Measurements from ENCODE around the gene KRTAP2-1.
A peak's percentile ranks its signal among the peaks of the same experiment; 100 is the strongest.
"Not testable (repeated sequence)": the region's sequence is repeated elsewhere in the genome, so short reads cannot be mapped to it uniquely, and the experiment has no call there.

The KRTAP2-1 gene

DNA sequence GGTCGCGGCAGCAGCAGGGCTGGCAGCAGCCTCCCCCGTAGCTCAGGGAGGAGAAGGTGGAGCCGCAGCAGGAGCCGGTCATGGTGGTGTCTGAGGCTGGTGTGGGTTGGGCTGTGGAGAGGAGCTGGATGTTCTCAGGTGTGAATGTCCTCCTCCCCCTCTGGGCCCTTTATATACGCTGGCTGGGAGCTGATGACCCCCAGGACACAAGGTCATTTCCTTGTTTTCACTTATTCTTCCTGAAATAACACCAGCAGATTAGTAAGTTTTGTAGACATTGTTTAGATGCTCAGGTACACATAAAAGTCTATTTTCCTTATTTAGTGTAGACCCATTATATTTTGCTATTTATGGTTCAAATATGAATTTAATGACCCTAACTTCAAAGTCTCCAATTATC is 8.0 kb upstream of the KRTAP2-1 start, which contains the start of gene KRTAP2-2:
TSS of gene KRTAP2-2 (minus strand) at position 101 of the 400 bp plus-strand sequence. CDS start at position 82, 19 bp downstream.
- WGBS (ENCODE audit: extremely low coverage, insufficient coverage, insufficient read length) = no CpG with 5 or more reads among the region's 6 CpGs
- H3K9ac ChIP-seq (ENCODE audit: low read length); H2BK12ac ChIP-seq (ENCODE audit: low read length): not testable (repeated sequence)

GRCh38 chr17:41054556-41054955 is 7.4 kb upstream of the KRTAP2-1 start:
- not testable (repeated sequence) for H2BK12ac ChIP-seq (ENCODE audit: low read length); H3K79me1 ChIP-seq (ENCODE audit: low read length); H4K12ac ChIP-seq (ENCODE audit: low read depth, low read length); H3K4me1 ChIP-seq (ENCODE audit: control insufficient read depth in 1 of 2, insufficient read depth in 2 of 2, low read length in 2 of 2); H2BK5ac ChIP-seq (ENCODE audit: low read depth, low read length, poor library complexity); H3K9me3 ChIP-seq (ENCODE audit: insufficient read depth, low read depth, low read length); H4K91ac ChIP-seq (ENCODE audit: low read depth, low read length); H3K4me2 ChIP-seq (ENCODE audit: low read length); DNase-seq; H3K27ac ChIP-seq (ENCODE audit: low read depth, low read length); H3K14ac ChIP-seq (ENCODE audit: low read length); H3K79me2 ChIP-seq (ENCODE audit: control insufficient read depth, insufficient read depth, low read length, poor library complexity); H3K4ac ChIP-seq (ENCODE audit: low read depth, low read length); H3K18ac ChIP-seq (ENCODE audit: low read length); H2AK5ac ChIP-seq (ENCODE audit: low read length); H3K36me3 ChIP-seq (ENCODE audit: control insufficient read depth in 1 of 2, insufficient read depth in 2 of 2, low read length in 2 of 2); H3K4me3 ChIP-seq (ENCODE audit: low read depth, low read length); H2BK120ac ChIP-seq (ENCODE audit: insufficient read depth, low read length, poor library complexity); H3K9ac ChIP-seq (ENCODE audit: low read length); H3K27me3 ChIP-seq (ENCODE audit: insufficient read depth, low read length); H3K23ac ChIP-seq (ENCODE audit: low read length); H2AFZ ChIP-seq (ENCODE audit: insufficient read depth, low read length, poor library complexity); H4K8ac ChIP-seq (ENCODE audit: low read depth, low read length)
- no CpG with 5 or more reads among the region's 9 CpGs for WGBS (ENCODE audit: extremely low coverage, insufficient coverage, insufficient read length)

More for the DNA sequence above, 8.0 kb upstream of the KRTAP2-1 start, which contains the start of gene KRTAP2-2:
- not testable (repeated sequence) for H4K91ac ChIP-seq (ENCODE audit: low read depth, low read length); H3K27ac ChIP-seq (ENCODE audit: low read depth, low read length); H3K36me3 ChIP-seq (ENCODE audit: control insufficient read depth in 1 of 2, insufficient read depth in 2 of 2, low read length in 2 of 2); H2AK5ac ChIP-seq (ENCODE audit: low read length); H3K14ac ChIP-seq (ENCODE audit: low read length); H3K4ac ChIP-seq (ENCODE audit: low read depth, low read length); H2BK120ac ChIP-seq (ENCODE audit: insufficient read depth, low read length, poor library complexity); DNase-seq; H3K79me1 ChIP-seq (ENCODE audit: low read length); H2BK5ac ChIP-seq (ENCODE audit: low read depth, low read length, poor library complexity); H4K12ac ChIP-seq (ENCODE audit: low read depth, low read length); H3K4me3 ChIP-seq (ENCODE audit: low read depth, low read length); H3K4me1 ChIP-seq (ENCODE audit: control insufficient read depth in 1 of 2, insufficient read depth in 2 of 2, low read length in 2 of 2); H3K9me3 ChIP-seq (ENCODE audit: insufficient read depth, low read depth, low read length); H3K18ac ChIP-seq (ENCODE audit: low read length); H3K27me3 ChIP-seq (ENCODE audit: insufficient read depth, low read length); H3K4me2 ChIP-seq (ENCODE audit: low read length); H3K23ac ChIP-seq (ENCODE audit: low read length); H3K79me2 ChIP-seq (ENCODE audit: control insufficient read depth, insufficient read depth, low read length, poor library complexity); H2AFZ ChIP-seq (ENCODE audit: insufficient read depth, low read length, poor library complexity); H4K8ac ChIP-seq (ENCODE audit: low read depth, low read length)

DNA sequence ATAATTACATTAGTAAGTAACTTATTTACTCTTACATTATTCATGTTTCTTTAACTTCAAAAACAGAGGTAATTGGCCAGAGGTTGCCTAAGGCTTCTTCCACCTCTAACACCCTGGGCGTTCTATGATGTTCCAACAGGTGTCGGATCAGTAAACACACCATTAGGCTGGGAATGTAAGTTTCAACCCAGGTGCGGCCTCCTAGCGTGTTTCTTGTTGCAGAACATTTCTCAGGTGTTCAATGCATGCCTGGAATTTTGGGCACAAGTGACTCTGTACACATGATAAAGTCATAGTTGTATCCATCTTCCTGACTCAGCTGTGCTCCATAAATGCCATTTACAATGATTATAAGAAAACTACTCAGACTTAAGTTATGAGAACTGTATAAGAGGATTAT is 6.9 kb upstream of the KRTAP2-1 start:
- Histone ChIP-seq H2BK120ac (ENCODE audit: insufficient read depth, low read length, poor library complexity) (no peak overlapping the region), H3K4ac (ENCODE audit: low read depth, low read length) (no peak overlapping the region), H3K9ac (ENCODE audit: low read length) (no peak overlapping the region), H4K12ac (ENCODE audit: low read depth, low read length) (no peak overlapping the region), H2AK5ac (ENCODE audit: low read length) (no peak overlapping the region), H2BK12ac (ENCODE audit: low read length) (no peak overlapping the region), H4K8ac (ENCODE audit: low read depth, low read length) (no peak overlapping the region), H3K18ac (ENCODE audit: low read length) (no peak overlapping the region), H2BK5ac (ENCODE audit: low read depth, low read length, poor library complexity) (no peak overlapping the region), H3K4me2 (ENCODE audit: low read length) (no peak overlapping the region), H3K36me3 (ENCODE audit: control insufficient read depth in 1 of 2, insufficient read depth in 2 of 2, low read length in 2 of 2) (no peaks in the 10 kb centered on the region), H2AFZ (ENCODE audit: insufficient read depth, low read length, poor library complexity) (no peak overlapping the region), H4K91ac (ENCODE audit: low read depth, low read length) (no peak overlapping the region), H3K14ac (ENCODE audit: low read length) (no peak overlapping the region), H3K23ac (ENCODE audit: low read length) (no peak overlapping the region), H3K27ac (ENCODE audit: low read depth, low read length) (no peak overlapping the region), H3K79me2 (ENCODE audit: control insufficient read depth, insufficient read depth, low read length, poor library complexity) (no peaks in the 10 kb centered on the region), H3K9me3 (ENCODE audit: insufficient read depth, low read depth, low read length) (no peaks in the 10 kb centered on the region), H3K4me3 (ENCODE audit: low read depth, low read length) (no peak overlapping the region), H3K4me1 (ENCODE audit: control insufficient read depth in 1 of 2, insufficient read depth in 2 of 2, low read length in 2 of 2) (peaks cover 0 to 2% of the 10 kb centered on the region in 2 experiments), H3K79me1 (ENCODE audit: low read length) (no peaks in the 10 kb centered on the region), H3K27me3 (ENCODE audit: insufficient read depth, low read length) (no peaks in the 10 kb centered on the region)
- no CpG with 5 or more reads among the region's 4 CpGs for WGBS (ENCODE audit: extremely low coverage, insufficient coverage, insufficient read length)
- peak; percentile 66 to 82 for DNase-seq

DNA sequence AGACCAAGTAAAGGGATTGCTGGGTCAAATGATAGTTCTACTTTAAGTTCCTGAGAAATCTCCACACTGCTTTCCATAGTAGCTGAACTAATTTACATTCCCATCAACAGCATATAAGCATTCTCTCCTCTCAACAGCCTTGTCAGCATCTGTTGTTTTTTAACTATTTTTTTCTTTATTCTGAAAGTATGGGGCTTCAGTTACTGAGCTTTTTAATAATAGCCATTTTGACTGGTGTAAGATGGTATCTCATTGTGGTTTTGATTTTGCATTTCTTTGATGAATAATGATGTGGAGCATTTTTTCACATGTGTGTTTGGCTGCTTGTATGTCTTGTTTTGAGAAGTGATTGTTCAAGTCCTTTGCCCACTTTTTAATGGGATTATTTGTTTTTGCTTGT is 5.5 kb upstream of the KRTAP2-1 start:
- H2BK120ac ChIP-seq (ENCODE audit: insufficient read depth, low read length, poor library complexity) = no peak overlapping the region
- H3K9ac ChIP-seq (ENCODE audit: low read length) = no peak overlapping the region
- no peaks in the 10 kb centered on the region for H3K79me2 ChIP-seq (ENCODE audit: control insufficient read depth, insufficient read depth, low read length, poor library complexity)
- H3K27me3 ChIP-seq (ENCODE audit: insufficient read depth, low read length) = no peaks in the 10 kb centered on the region
- H3K4ac ChIP-seq (ENCODE audit: low read depth, low read length) = no peak overlapping the region
- H3K79me1 ChIP-seq (ENCODE audit: low read length) = peaks cover 4% of the 10 kb centered on the region
- no peak overlapping the region for H2AK5ac ChIP-seq (ENCODE audit: low read length)
- H4K12ac ChIP-seq (ENCODE audit: low read depth, low read length) = no peak overlapping the region
- no peak overlapping the region for H2AFZ ChIP-seq (ENCODE audit: insufficient read depth, low read length, poor library complexity)
- no peak for DNase-seq
- H3K9me3 ChIP-seq (ENCODE audit: insufficient read depth, low read depth, low read length) = no peaks in the 10 kb centered on the region
- no peak overlapping the region for H4K91ac ChIP-seq (ENCODE audit: low read depth, low read length)
- H2BK12ac ChIP-seq (ENCODE audit: low read length) = no peak overlapping the region
- H2BK5ac ChIP-seq (ENCODE audit: low read depth, low read length, poor library complexity) = no peak overlapping the region
- H4K8ac ChIP-seq (ENCODE audit: low read depth, low read length) = no peak overlapping the region
- no peak overlapping the region for H3K27ac ChIP-seq (ENCODE audit: low read depth, low read length)
- H3K36me3 ChIP-seq (ENCODE audit: control insufficient read depth in 1 of 2, insufficient read depth in 2 of 2, low read length in 2 of 2) = no peaks in the 10 kb centered on the region
- no peak overlapping the region for H3K4me3 ChIP-seq (ENCODE audit: low read depth, low read length)
- no peak overlapping the region for H3K23ac ChIP-seq (ENCODE audit: low read length)
- no peak overlapping the region for H3K4me2 ChIP-seq (ENCODE audit: low read length)
- H3K18ac ChIP-seq (ENCODE audit: low read length) = no peak overlapping the region
- peaks cover 5 to 6% of the 10 kb centered on the region in 2 experiments for H3K4me1 ChIP-seq (ENCODE audit: control insufficient read depth in 1 of 2, insufficient read depth in 2 of 2, low read length in 2 of 2)
- no peak overlapping the region for H3K14ac ChIP-seq (ENCODE audit: low read length)

Measured in trophoblast cell (in vitro differentiated cells and primary cell).